Mononuclear cell (primary cell): Measurements from ENCODE around the gene INCENP. TPM values are rescaled to one million over a fixed set of nuclear protein-coding genes. Genes with fewer than 3 reads are reported as not detected.

Experiments used
- H3K27me3 ChIP-seq: 2 replicates; pipeline ENCODE4 v1.6.0; 2011; ENCODE audit warnings: low read length, control low read depth; ENCODE audit not compliant: insufficient read depth
- H3K4me1 ChIP-seq: 2 replicates; pipeline ENCODE4 v1.5.1; 2011; ENCODE audit warnings: mild to moderate bottlenecking, low read length, control low read depth; ENCODE audit not compliant: insufficient read depth
- H3K4me3 ChIP-seq: 2 replicates; pipeline ENCODE4 v1.5.1; 2011; ENCODE audit warnings: mild to moderate bottlenecking, low read length, moderate library complexity
- H3K9me3 ChIP-seq: 2 replicates; pipeline ENCODE4 v1.5.1; 2011; ENCODE audit warnings: low read depth, mild to moderate bottlenecking, control low read depth, low read length
- total RNA-seq: library from RNA; depleted of rRNA; stranded (reverse); fragments of >200 nt; gene quantifications from one replicate; pipeline ENCODE4 v1.2.3, GENCODE V29; 2012

Gene INCENP
- total RNA-seq, 1 donor, result 10.3 TPM

GRCh38 chr11:62115085-62115694, 8.6 kb upstream of the INCENP start:
- no peak overlapping the region for H3K4me3 ChIP-seq
- peaks cover 7% of the 10 kb centered on the region for H3K4me1 ChIP-seq
- H3K27me3 ChIP-seq, result no peaks in the 10 kb centered on the region
- H3K9me3 ChIP-seq, result no peaks in the 10 kb centered on the region

DNA sequence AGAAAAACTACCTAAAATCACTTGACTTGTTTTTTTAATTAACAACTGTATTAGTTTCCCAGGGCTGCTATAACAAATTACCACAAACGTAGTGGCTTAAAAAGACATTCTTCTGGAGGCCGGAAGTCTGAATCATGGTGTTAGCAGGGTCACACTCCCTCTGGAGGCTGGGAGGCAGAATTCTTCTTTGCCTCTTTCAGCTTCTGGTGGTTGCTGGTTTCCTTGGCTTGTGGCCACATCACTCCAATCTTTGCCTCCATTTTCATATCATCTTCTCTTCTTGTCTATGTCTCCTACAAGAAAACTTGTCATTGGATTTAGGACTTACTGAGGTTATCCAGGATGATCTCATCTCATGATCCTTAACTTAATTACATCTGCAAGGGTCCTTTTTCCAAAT, 7.4 kb upstream of the INCENP start:
- H3K4me3 ChIP-seq, result no peak overlapping the region
- no peaks in the 10 kb centered on the region for H3K9me3 ChIP-seq
- peaks cover 7% of the 10 kb centered on the region for H3K4me1 ChIP-seq
- H3K27me3 ChIP-seq, result no peaks in the 10 kb centered on the region

DNA sequence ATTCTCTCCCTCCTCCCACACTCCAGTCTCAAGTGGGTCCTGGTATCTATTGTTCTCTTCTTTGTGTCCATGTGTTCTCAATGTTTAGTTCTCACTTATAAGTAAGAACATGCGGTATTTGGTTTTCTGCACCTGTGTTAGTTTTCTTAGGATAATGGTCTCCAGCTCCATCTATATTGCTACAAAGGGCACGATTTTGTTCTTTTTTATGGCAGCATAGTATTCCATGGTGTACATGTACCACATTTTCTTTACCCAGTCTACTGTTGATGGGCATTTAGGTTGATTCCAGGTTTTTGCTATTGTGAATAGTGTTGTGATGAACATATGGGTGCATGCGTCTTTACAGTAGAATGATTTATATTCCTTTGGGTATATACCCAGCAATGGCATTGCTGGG, 4.2 kb upstream of the INCENP start:
- Histone ChIP-seq H3K9me3 (no peaks in the 10 kb centered on the region), H3K27me3 (no peaks in the 10 kb centered on the region), H3K4me3 (no peak overlapping the region), H3K4me1 (peaks cover 9% of the 10 kb centered on the region)

- Histone ChIP-seq H3K4me1 (peaks cover 13% of the 10 kb centered on the region), H3K4me3 (no peak overlapping the region), H3K9me3 (no peaks in the 10 kb centered on the region), H3K27me3 (no peaks in the 10 kb centered on the region)
Observed at GRCh38 chr11:62120001-62120400, 3.8 kb upstream of the INCENP start.

GRCh38 chr11:62120431-62120830, 3.4 kb upstream of the INCENP start:
- Histone ChIP-seq H3K9me3 (no peaks in the 10 kb centered on the region), H3K27me3 (no peaks in the 10 kb centered on the region), H3K4me1 (peaks cover 17% of the 10 kb centered on the region), H3K4me3 (no peak overlapping the region)

DNA sequence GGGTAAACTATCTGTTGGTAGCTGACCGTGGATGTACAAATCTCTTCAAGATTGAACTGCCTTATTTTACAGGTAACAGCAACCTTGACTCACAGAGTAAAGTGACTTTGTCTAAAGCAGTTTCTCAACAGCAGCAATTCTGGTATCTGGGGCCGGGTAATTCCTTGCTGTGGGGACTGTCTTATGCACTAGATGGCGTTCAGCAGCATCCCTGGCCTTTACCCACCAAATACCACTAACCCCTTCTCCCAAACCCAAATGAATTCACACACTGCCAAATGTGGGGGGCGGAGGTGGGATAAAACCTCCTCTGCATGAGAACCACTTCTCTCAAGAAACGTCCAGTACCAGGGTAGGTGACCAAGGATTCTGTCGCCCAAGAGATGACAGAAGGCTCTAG, 1.7 kb upstream of the INCENP start:
- H3K4me1 ChIP-seq, result peaks cover 27% of the 10 kb centered on the region
- no peaks in the 10 kb centered on the region for H3K27me3 ChIP-seq
- H3K4me3 ChIP-seq, result no peak overlapping the region
- H3K9me3 ChIP-seq, result no peaks in the 10 kb centered on the region

DNA sequence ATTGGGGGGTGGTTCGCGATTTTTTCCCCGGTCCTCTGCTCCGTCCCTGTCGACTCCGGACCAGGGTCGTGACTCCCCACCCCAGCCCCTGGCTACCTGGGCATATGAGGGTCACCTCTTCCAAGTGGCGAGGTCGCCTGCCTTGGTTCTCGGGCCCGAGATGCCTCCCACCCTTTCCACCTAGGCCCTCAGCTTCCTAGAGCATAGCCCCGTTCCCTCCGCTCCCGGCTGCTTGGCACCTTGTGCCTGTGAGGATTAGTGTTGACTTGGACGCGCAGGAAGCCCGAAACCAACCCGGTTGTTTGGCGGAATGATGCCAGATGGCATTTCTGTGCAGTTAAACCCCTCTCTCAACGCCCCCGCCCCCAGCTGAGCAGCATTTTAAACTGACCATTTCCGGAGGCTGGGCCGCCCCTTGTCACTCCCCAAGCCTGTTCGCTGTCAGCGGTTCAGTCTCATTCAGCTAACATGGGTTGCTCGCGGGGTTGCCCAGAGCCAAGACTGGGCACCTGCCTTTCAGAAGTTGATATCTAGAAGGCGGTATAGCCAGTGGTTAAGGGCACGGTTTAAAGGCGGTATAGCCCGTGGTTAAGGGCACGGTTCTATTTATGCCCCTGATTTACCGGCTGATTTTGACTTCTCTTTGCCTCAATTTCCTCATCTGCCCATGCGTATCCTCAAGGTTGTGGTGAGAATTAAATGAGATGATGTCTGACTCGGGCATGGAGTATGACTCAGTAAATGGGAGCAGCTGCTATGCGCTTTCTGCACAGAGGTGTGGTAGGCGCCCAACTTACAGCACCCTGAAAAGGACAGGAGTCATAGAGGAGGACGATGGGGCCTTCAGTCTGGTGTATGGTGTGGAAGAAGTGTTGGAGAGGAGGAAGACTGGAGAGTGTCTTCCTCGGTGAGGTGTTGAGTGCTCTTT, 639 bp downstream of the INCENP start:
- Histone ChIP-seq H3K4me1 (peaks cover 27% of the 10 kb centered on the region), H3K27me3 (no peaks in the 10 kb centered on the region), H3K4me3 (peak overlapping the region; percentile 92), H3K9me3 (no peaks in the 10 kb centered on the region)

DNA sequence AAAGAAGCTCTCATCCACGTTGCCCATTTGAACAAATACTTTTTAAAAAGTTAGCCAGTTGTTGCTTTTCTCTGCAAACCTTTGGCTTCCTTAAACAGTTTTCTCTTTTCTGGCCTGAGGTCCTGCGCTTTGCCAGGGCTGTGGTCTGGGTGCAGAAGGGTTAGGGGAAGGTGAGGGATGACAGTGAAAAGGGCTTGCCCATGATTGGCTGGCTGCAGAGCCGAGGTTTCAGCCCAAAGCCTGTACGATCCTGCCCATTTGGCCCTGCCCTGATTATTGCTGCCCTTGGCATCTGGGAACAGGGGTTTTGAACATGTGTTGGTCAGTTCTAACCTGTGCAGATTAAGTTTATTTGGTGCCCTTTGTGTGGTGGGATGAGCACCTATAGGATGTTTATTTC, 1.5 kb downstream of the INCENP start:
- Histone ChIP-seq H3K9me3 (no peaks in the 10 kb centered on the region), H3K27me3 (no peaks in the 10 kb centered on the region), H3K4me1 (peaks cover 27% of the 10 kb centered on the region), H3K4me3 (no peak overlapping the region)

DNA sequence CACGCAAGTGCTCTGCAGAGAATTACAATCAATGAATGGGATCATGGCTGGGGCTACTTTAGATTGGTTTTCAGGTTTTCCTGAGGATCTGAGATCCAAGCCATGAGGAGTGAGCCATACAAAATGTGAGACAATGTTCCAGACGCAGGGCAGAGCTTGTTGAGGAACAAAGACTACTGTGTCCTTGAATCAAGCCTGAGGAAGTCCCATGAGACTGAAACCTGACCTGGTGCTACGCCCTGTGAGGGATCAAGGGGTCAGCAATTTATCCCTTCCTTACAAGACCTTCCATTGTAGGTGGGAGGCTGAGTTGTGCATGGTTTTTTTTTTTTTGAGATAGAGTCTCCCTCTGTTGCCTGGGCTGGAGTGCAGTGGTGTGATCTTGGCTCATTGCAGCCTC, 2.1 kb downstream of the INCENP start:
- Histone ChIP-seq H3K9me3 (no peaks in the 10 kb centered on the region), H3K4me3 (no peak overlapping the region), H3K4me1 (peaks cover 27% of the 10 kb centered on the region), H3K27me3 (no peaks in the 10 kb centered on the region)

GRCh38 chr11:62127426-62127825, 3.6 kb downstream of the INCENP start:
- no peak overlapping the region for H3K4me3 ChIP-seq
- H3K9me3 ChIP-seq, result no peaks in the 10 kb centered on the region
- peaks cover 27% of the 10 kb centered on the region for H3K4me1 ChIP-seq
- H3K27me3 ChIP-seq, result no peaks in the 10 kb centered on the region

GRCh38 chr11:62127941-62128770, 4.3 kb downstream of the INCENP start:
- Histone ChIP-seq H3K27me3 (no peaks in the 10 kb centered on the region), H3K4me1 (peaks cover 27% of the 10 kb centered on the region), H3K9me3 (no peaks in the 10 kb centered on the region), H3K4me3 (no peak overlapping the region)

- Histone ChIP-seq H3K4me1 (peaks cover 23% of the 10 kb centered on the region), H3K27me3 (no peaks in the 10 kb centered on the region), H3K4me3 (no peak overlapping the region), H3K9me3 (no peaks in the 10 kb centered on the region)
Observed at GRCh38 chr11:62128835-62129234, 5.0 kb downstream of the INCENP start.

DNA sequence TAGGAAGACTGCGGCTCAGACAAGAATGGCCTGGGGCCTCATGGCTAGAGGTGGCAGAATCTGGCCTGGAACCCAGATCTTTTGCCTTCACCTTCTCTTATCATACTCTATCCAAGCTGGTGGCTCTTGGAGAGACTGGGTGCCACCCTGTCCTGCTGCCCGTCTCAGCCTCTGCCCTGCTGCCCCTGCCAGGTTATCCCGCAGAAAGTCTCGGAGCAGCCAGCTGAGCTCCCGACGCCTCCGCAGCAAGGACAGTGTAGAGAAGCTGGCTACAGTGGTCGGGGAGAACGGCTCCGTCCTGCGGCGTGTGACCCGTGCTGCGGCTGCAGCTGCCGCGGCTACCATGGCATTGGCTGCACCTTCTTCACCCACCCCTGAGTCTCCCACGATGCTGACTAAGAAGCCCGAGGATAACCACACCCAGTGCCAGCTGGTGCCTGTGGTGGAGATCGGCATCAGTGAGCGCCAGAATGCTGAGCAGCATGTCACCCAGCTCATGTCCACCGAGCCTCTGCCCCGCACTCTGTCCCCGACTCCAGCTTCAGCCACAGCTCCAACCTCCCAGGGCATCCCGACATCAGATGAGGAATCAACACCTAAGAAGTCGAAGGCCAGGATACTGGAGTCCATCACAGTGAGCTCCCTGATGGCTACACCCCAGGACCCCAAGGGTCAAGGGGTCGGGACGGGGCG, 5.9 kb downstream of the INCENP start:
- H3K9me3 ChIP-seq, result no peaks in the 10 kb centered on the region
- H3K4me3 ChIP-seq, result no peak overlapping the region
- H3K27me3 ChIP-seq, result no peaks in the 10 kb centered on the region
- H3K4me1 ChIP-seq, result peaks cover 17% of the 10 kb centered on the region

GRCh38 chr11:62130283-62131169, 6.7 kb downstream of the INCENP start:
- H3K9me3 ChIP-seq, result no peaks in the 10 kb centered on the region
- H3K4me1 ChIP-seq, result peaks cover 9% of the 10 kb centered on the region
- H3K4me3 ChIP-seq, result no peak overlapping the region
- no peaks in the 10 kb centered on the region for H3K27me3 ChIP-seq
